Endodermal cell (in vitro differentiated cells): Measurements from ENCODE around the gene GGPS1. TPM values are rescaled to one million over a fixed set of nuclear protein-coding genes. Genes with fewer than 3 reads are reported as not detected.

Experiments
- DNase-seq: peaks from one replicate; pipeline ENCODE4 v3.0.0-alpha.2; 2017
- H3K27ac ChIP-seq: 2 replicates; pipeline ENCODE4 v1.5.1; 2013; ENCODE audit warnings: mild to moderate bottlenecking, low read depth, low read length, moderate library complexity
- H3K27me3 ChIP-seq: 2 replicates; pipeline ENCODE4 v1.6.1; 2013; ENCODE audit warnings: mild to moderate bottlenecking, low read length, moderate library complexity; ENCODE audit not compliant: insufficient read depth, control insufficient read depth, poor library complexity, severe bottlenecking
- H3K36me3 ChIP-seq: 2 replicates; pipeline ENCODE4 v1.7.0; 2013; ENCODE audit warnings: mild to moderate bottlenecking, low read length, moderate library complexity; ENCODE audit not compliant: control insufficient read depth, insufficient read depth
- H3K4me1 ChIP-seq: one replicate; pipeline ENCODE4 v1.7.0; 2013; ENCODE audit warnings: low read length; ENCODE audit not compliant: control insufficient read depth, insufficient read depth
- H3K4me3 ChIP-seq: 2 replicates; pipeline ENCODE4 v1.5.1; 2013; ENCODE audit warnings: mild to moderate bottlenecking, low read length, moderate library complexity
- H3K9ac ChIP-seq: 2 replicates; pipeline ENCODE4 v1.6.1; 2013; ENCODE audit warnings: mild to moderate bottlenecking, low read length, moderate library complexity; ENCODE audit not compliant: poor library complexity, severe bottlenecking; ENCODE audit errors: extremely low read depth
- H3K9me3 ChIP-seq: 2 replicates; pipeline ENCODE4 v1.6.1; 2013; ENCODE audit warnings: mild to moderate bottlenecking, low read length, moderate library complexity; ENCODE audit not compliant: control insufficient read depth
- H3K27ac Mint-ChIP-seq: 2 replicates; pipeline ENCODE4 v1.8.0; 2020; ENCODE audit warnings: mixed read lengths
- H3K27me3 Mint-ChIP-seq: 2 replicates; pipeline ENCODE4 v1.8.0; 2021; ENCODE audit warnings: mild to moderate bottlenecking, mixed read lengths; ENCODE audit not compliant: insufficient read depth
- H3K36me3 Mint-ChIP-seq: 2 replicates; pipeline ENCODE4 v1.8.0; 2020; ENCODE audit warnings: low read depth, mixed read lengths
- H3K4me1 Mint-ChIP-seq: 2 replicates; pipeline ENCODE4 v1.8.0; 2020; ENCODE audit warnings: mixed read lengths
- H3K4me3 Mint-ChIP-seq: 2 replicates; pipeline ENCODE4 v1.8.0; 2020; ENCODE audit warnings: mild to moderate bottlenecking, moderate library complexity, mixed read lengths
- H3K9me3 Mint-ChIP-seq: 2 replicates; pipeline ENCODE4 v1.8.0; 2020; ENCODE audit warnings: mild to moderate bottlenecking, mixed read lengths
- WGBS, 2 experiments: methylation state at CpG; one replicate each; pipeline versions ENCODE4 v1.1.5 to v1.1.7; 2013; ENCODE audit warnings: missing lambda C conversion rate in 2 of 2, mixed read lengths in 1 of 2; ENCODE audit not compliant: insufficient coverage in 1 of 2, insufficient read length in 1 of 2; 5-methylcytosine and 5-hydroxymethylcytosine counted together
- total RNA-seq, 2 donors: library from RNA; stranded (reverse); fragmentation: NEBNext Ultra II Directional in 1 of 2; extraction: Animal tissue kit (Norgen Biotek cat#: 25700) in 1 of 2; gene quantifications; 2 replicates in 1 of 2; 3 replicates in 1 of 2; pipeline ENCODE4 v1.2.1, GENCODE V29; 2021
- TF ChIP-seq, protein P1 (sequence below): fragments of 200-600 bp; sonication (generic); conservative IDR thresholded peaks from 2 replicates; pipeline ENCODE4 v1.5.0; 2021; ENCODE audit warnings: antibody characterized with exemption, mild to moderate bottlenecking

Gene GGPS1
- total RNA-seq, 2 donors from 2014 or later: 56.3 to 64.6 TPM

DNA sequence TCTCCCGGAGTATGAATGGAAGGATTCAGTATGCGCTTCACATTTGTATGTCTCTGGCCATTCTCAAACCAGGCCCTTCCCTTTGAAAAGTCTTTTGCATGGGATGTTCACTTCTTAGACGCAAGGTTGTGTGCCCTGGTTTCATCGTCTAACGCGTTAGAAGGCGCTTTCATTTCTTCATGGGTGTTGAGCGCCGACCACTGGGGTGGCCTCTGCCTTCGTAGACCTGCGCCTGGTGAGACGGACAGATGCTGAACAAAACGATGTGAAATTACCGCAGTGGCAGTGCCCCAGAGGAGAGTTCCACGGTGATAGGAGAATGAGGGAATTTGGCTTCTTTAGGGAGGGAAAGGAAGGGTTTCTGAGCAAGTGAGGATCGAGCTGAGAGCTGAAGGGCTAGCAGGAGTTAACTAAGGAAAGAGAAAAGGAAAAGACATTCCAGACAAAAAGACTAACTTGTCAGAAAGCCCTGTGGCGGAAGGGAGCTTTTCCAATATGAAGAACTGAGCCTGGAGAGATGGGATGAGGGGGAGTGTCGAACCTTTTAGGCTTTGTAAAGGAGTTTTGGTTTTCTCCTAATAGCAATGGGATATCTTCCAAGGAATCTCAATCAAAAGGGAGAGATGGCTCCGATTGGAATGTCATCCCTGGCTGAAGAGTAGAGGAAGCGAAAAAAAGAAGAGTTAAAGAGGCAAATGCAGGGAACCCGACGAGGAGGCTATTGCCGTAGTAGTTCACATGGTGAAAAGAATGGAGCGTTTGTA, 951 bp downstream of the GGPS1 start:
- Histone ChIP-seq H3K27me3 (no peaks in the 10 kb centered on the region), H3K4me3 (peak overlapping the region; percentile 100), H3K9me3 (no peaks in the 10 kb centered on the region), H3K4me1 (peaks cover 4% of the 10 kb centered on the region), H3K36me3 (peaks cover 23% of the 10 kb centered on the region), H3K27ac (peak overlapping the region; percentile 98), H3K9ac (peak overlapping the region; percentile 90)
- 0 to 7% methylated on average over 14 to 24 of the region's 24 CpGs for WGBS, 2 experiments
- Mint-ChIP-seq H3K27ac (no peak overlapping the region), H3K4me3 (no peak overlapping the region), H3K27me3 (no peaks in the 10 kb centered on the region), H3K4me1 (peaks cover 31% of the 10 kb centered on the region), H3K9me3 (no peaks in the 10 kb centered on the region), H3K36me3 (peaks cover 21% of the 10 kb centered on the region)
- DNase-seq: peak; percentile 76
- TF ChIP-seq, protein P1, sequence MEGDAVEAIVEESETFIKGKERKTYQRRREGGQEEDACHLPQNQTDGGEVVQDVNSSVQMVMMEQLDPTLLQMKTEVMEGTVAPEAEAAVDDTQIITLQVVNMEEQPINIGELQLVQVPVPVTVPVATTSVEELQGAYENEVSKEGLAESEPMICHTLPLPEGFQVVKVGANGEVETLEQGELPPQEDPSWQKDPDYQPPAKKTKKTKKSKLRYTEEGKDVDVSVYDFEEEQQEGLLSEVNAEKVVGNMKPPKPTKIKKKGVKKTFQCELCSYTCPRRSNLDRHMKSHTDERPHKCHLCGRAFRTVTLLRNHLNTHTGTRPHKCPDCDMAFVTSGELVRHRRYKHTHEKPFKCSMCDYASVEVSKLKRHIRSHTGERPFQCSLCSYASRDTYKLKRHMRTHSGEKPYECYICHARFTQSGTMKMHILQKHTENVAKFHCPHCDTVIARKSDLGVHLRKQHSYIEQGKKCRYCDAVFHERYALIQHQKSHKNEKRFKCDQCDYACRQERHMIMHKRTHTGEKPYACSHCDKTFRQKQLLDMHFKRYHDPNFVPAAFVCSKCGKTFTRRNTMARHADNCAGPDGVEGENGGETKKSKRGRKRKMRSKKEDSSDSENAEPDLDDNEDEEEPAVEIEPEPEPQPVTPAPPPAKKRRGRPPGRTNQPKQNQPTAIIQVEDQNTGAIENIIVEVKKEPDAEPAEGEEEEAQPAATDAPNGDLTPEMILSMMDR: no peak

- Mint-ChIP-seq H3K36me3 (peaks cover 25% of the 10 kb centered on the region), H3K4me3 (no peak overlapping the region), H3K4me1 (peaks cover 21% of the 10 kb centered on the region), H3K9me3 (no peaks in the 10 kb centered on the region), H3K27ac (no peak overlapping the region), H3K27me3 (no peaks in the 10 kb centered on the region)
- no peaks in the 10 kb centered on the region for H3K9me3 ChIP-seq
- no peaks in the 10 kb centered on the region for H3K27me3 ChIP-seq
- H3K27ac ChIP-seq: no peak overlapping the region
- no peak overlapping the region for H3K9ac ChIP-seq
- TF ChIP-seq, protein P1: no peak
- peaks cover 4% of the 10 kb centered on the region for H3K4me1 ChIP-seq
- peak overlapping the region; percentile 100 for H3K4me3 ChIP-seq
- H3K36me3 ChIP-seq: peaks cover 16% of the 10 kb centered on the region
- 93 to 98% methylated on average over 2 to 4 of the region's 5 CpGs for WGBS, 2 experiments
- DNase-seq: no peak
Observed at GRCh38 chr1:235330918-235331285, 2.5 kb downstream of the GGPS1 start.

DNA sequence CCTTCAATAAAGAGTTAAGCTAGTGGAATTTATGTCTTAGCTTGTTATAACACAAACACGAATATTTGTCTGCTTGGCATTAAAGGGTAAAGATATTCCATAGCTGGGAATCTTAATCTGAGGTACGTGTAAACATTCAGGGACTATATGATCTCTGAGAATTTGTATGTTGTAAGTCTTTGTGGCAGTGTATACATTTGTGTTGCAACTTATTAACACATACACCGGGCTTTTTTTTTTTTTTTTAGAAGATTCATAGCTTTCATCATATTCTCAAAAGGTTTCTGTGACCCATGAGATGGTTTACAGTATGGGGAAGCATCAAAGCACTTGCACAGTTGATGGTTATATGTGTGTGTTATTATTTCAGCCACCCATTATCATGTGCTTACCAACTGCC, 3.0 kb downstream of the GGPS1 start:
- Histone ChIP-seq H3K4me1 (peaks cover 4% of the 10 kb centered on the region), H3K27me3 (no peaks in the 10 kb centered on the region), H3K36me3 (peaks cover 18% of the 10 kb centered on the region), H3K27ac (no peak overlapping the region), H3K9ac (no peak overlapping the region), H3K4me3 (peak overlapping the region; percentile 100), H3K9me3 (no peaks in the 10 kb centered on the region)
- peaks cover 18% of the 10 kb centered on the region for H3K4me1 Mint-ChIP-seq
- DNase-seq: no peak
- H3K27ac Mint-ChIP-seq: no peak overlapping the region
- 71 to 88% methylated on average over 1 to 3 of the region's 3 CpGs for WGBS, 2 experiments
- no peaks in the 10 kb centered on the region for H3K9me3 Mint-ChIP-seq
- TF ChIP-seq, protein P1: no peak
- H3K4me3 Mint-ChIP-seq: no peak overlapping the region
- H3K36me3 Mint-ChIP-seq: peaks cover 26% of the 10 kb centered on the region
- no peaks in the 10 kb centered on the region for H3K27me3 Mint-ChIP-seq
